SK-N-MC (cell line): ENCODE measurements around the gene ANO3.

Experiments used
- EZH2 ChIP-seq: fragments of 200-600 bp; sonication (generic); IDR thresholded peaks from one replicate; pipeline ENCODE4 v1.6.1; 2017; ENCODE audit warnings: antibody characterized with exemption
- POLR2AphosphoS5 ChIP-seq: IDR thresholded peaks from 2 replicates; pipeline ENCODE4 v1.6.1; 2012; ENCODE audit warnings: mild to moderate bottlenecking, low read depth, low read length, borderline replicate concordance

GRCh38 chr11:26350002-26350401, 18.1 kb downstream of the ANO3 start:
- no peak for TF ChIP-seq EZH2
- no peak for TF ChIP-seq POLR2AphosphoS5
